MCF 10A (cell line): Measurements from ENCODE around the gene ABCG4. TPM values are rescaled to one million over a fixed set of nuclear protein-coding genes. Genes with fewer than 3 reads are reported as not detected.

Experiments
- BruUV-seq: library from RNA; stranded (reverse); fragments of 400-500 nt; replicated peaks from 2 replicates; lab custom pipeline; 2021; lab: Mats Ljungman, UMichigan
- CTCF ChIA-PET: fragments of 300-600 bp; sonication (Branson Sonifier 250); formaldehyde crosslinking; extraction: SDS; loops from one replicate; lab custom pipeline; 2021; ENCODE audit warnings: antibody characterized with exemption, inconsistent platforms; lab: Yijun Ruan, JAX
- POLR2A ChIA-PET: fragments of 300-600, 350-650 bp; sonication (Branson Sonifier 250); formaldehyde crosslinking; extraction: SDS; loops from one replicate; lab custom pipeline; 2020; ENCODE audit warnings: antibody characterized with exemption, inconsistent platforms; lab: Yijun Ruan, JAX
- DNase-seq: peaks from one replicate; pipeline ENCODE4 v3.0.0-alpha.2; 2018; ENCODE audit not compliant: unreplicated experiment
- H3K27ac Mint-ChIP-seq: one replicate; pipeline ENCODE4 v1.8.0; 2022; ENCODE audit warnings: mild to moderate bottlenecking, low read depth, mixed read lengths; ENCODE audit not compliant: unreplicated experiment
- H3K27me3 Mint-ChIP-seq: one replicate; pipeline ENCODE4 v1.8.0; 2022; ENCODE audit warnings: mixed read lengths; ENCODE audit not compliant: insufficient read depth, unreplicated experiment
- H3K36me3 Mint-ChIP-seq: one replicate; pipeline ENCODE4 v1.8.0; 2022; ENCODE audit warnings: mild to moderate bottlenecking, moderate library complexity, mixed read lengths; ENCODE audit not compliant: insufficient read depth, unreplicated experiment
- H3K4me1 Mint-ChIP-seq: one replicate; pipeline ENCODE4 v1.8.0; 2022; ENCODE audit warnings: mixed read lengths; ENCODE audit not compliant: insufficient read depth, unreplicated experiment
- H3K4me3 Mint-ChIP-seq: one replicate; pipeline ENCODE4 v1.8.0; 2022; ENCODE audit warnings: mild to moderate bottlenecking, moderate library complexity, mixed read lengths; ENCODE audit not compliant: unreplicated experiment
- H3K9me3 Mint-ChIP-seq: one replicate; pipeline ENCODE4 v1.8.0; 2022; ENCODE audit warnings: mixed read lengths; ENCODE audit not compliant: unreplicated experiment
- CTCF ChIP-seq: fragments of 200-600 bp; IDR thresholded peaks from one replicate; pipeline ENCODE4 v1.8.0; 2022; ENCODE audit warnings: antibody characterized with exemption, mild to moderate bottlenecking; ENCODE audit not compliant: unreplicated experiment
- intact Hi-C: fragments of 100-400 bp; cut with micrococcal nuclease; formaldehyde crosslinking; loops from 2 replicates; pipeline ENCODE4 v1.14.1; 2022
- total RNA-seq: library from RNA; stranded (reverse); gene quantifications from 2 replicates; pipeline ENCODE4 v1.2.3, GENCODE V29; 2022

The ABCG4 gene
- total RNA-seq, 1 experiment from 2014 or later: not detected

- no peak overlapping the region for H3K4me3 Mint-ChIP-seq
- DNase-seq: no peak
- no peak for TF ChIP-seq CTCF
- BruUV-seq: no TSS peak
- H3K27ac Mint-ChIP-seq: no peak overlapping the region
- POLR2A ChIA-PET: no interaction called here
- CTCF ChIA-PET: no interaction called here
- peaks cover 22% of the 10 kb centered on the region for H3K27me3 Mint-ChIP-seq
- H3K36me3 Mint-ChIP-seq: no peaks in the 10 kb centered on the region
- H3K4me1 Mint-ChIP-seq: peaks cover 6% of the 10 kb centered on the region
- intact Hi-C loops: no loop called here
- H3K9me3 Mint-ChIP-seq: no peaks in the 10 kb centered on the region
These were observed 37.3 kb downstream of the ABCG4 start for GRCh38 chr11:119185981-119186634.

GRCh38 chr11:119187123-119187892 lies 38.5 kb downstream of the ABCG4 start:
- no TSS peak for BruUV-seq
- Mint-ChIP-seq H3K9me3 (no peaks in the 10 kb centered on the region), H3K4me1 (peaks cover 6% of the 10 kb centered on the region), H3K27me3 (peaks cover 22% of the 10 kb centered on the region), H3K27ac (no peak overlapping the region), H3K4me3 (no peak overlapping the region), H3K36me3 (no peaks in the 10 kb centered on the region)
- ChIA-PET CTCF (interaction anchor here (0.8 to 1.0 kb wide), 2 partner anchors 9 to 42 kb away, joined by 4 to 5 read pairs; no protein-coding TSS in a partner anchor), POLR2A (no interaction called here)
- TF ChIP-seq CTCF: no peak
- no peak for DNase-seq
- intact Hi-C loops: no loop called here

GRCh38 chr11:119188067-119188466 lies 39.2 kb downstream of the ABCG4 start:
- POLR2A ChIA-PET: no interaction called here
- no peak for DNase-seq
- CTCF ChIA-PET: interaction anchor here (1.0 to 1.6 kb wide), 2 partner anchors 9 to 43 kb away, joined by 4 read pairs; no protein-coding TSS in a partner anchor
- intact Hi-C loops: no loop called here
- H3K4me1 Mint-ChIP-seq: peaks cover 6% of the 10 kb centered on the region
- no peak for TF ChIP-seq CTCF
- H3K27ac Mint-ChIP-seq: no peak overlapping the region
- peaks cover 22% of the 10 kb centered on the region for H3K27me3 Mint-ChIP-seq
- H3K9me3 Mint-ChIP-seq: no peaks in the 10 kb centered on the region
- no peak overlapping the region for H3K4me3 Mint-ChIP-seq
- BruUV-seq: no TSS peak
- H3K36me3 Mint-ChIP-seq: no peaks in the 10 kb centered on the region

GRCh38 chr11:119188887-119189286 lies 40.0 kb downstream of the ABCG4 start:
- Mint-ChIP-seq H3K9me3 (no peaks in the 10 kb centered on the region), H3K4me1 (peaks cover 6% of the 10 kb centered on the region), H3K27ac (no peak overlapping the region), H3K4me3 (no peak overlapping the region), H3K27me3 (peaks cover 22% of the 10 kb centered on the region), H3K36me3 (no peaks in the 10 kb centered on the region)
- DNase-seq: no peak
- ChIA-PET POLR2A (interaction anchor here (0.6 to 0.7 kb wide), 2 partner anchors 98 to 179 kb away, joined by 3 to 4 read pairs; no protein-coding TSS in a partner anchor), CTCF (interaction anchor here (1.6 kb wide), 1 partner anchor 43 kb away, joined by 4 read pairs; no protein-coding TSS in a partner anchor)
- intact Hi-C loops: no loop called here
- no peak for TF ChIP-seq CTCF
- no TSS peak for BruUV-seq
